ENCODE results near the gene PIP4P1. TPM values are rescaled to one million over a fixed set of nuclear protein-coding genes. Genes with fewer than 3 reads are reported as not detected.

Gene PIP4P1
- total and polyA plus RNA-seq, 2 of the 13 experiments (the other 11 are each of a cell fraction or from before 2014, with no cell fraction given): 33.4 to 47.0 TPM

DNA sequence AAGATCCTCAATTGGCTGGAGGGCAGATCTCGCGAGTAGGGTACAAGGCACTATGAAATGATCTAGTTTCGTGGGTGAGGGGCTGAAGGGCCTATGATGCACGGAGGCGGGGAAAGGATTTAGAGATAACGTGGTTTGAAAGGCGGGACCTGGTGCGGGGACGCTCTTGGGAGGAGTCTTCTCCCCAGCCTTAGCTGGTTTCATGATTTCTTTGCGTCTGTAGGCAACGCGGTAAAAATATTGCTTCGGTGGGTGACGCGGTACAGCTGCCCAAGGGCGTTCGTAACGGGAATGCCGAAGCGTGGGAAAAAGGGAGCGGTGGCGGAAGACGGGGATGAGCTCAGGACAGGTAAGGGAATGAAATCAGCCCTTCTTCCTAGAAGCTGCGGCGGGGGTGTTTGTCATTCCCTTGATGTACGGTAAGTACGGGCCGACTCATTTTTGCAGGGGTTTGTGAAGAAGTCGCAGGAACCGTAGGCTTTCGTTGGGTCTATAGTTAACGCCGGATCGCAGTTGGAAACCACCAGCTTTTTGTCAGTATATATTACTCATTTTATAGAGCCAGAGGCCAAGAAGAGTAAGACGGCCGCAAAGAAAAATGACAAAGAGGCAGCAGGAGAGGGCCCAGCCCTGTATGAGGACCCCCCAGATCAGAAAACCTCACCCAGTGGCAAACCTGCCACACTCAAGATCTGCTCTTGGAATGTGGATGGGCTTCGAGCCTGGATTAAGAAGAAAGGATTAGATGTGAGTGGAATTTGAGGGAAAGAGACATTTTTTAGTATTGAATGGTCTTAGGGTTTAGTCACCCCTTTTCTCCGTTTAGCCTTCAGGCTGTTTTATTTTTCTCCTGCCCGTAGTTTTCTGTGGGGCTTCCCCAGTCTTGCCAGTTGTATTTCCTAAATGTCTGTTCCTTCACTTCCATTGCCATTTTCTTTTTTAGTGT is 5.6 kb downstream of the PIP4P1 start (continued):
- TF ChIP-seq, protein P1, sequence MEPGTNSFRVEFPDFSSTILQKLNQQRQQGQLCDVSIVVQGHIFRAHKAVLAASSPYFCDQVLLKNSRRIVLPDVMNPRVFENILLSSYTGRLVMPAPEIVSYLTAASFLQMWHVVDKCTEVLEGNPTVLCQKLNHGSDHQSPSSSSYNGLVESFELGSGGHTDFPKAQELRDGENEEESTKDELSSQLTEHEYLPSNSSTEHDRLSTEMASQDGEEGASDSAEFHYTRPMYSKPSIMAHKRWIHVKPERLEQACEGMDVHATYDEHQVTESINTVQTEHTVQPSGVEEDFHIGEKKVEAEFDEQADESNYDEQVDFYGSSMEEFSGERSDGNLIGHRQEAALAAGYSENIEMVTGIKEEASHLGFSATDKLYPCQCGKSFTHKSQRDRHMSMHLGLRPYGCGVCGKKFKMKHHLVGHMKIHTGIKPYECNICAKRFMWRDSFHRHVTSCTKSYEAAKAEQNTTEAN (CRISPR knock-in tag; conservative IDR thresholded peaks at IDR 0.05): peak; percentile 5; the same call in 1 of the 2 replicates
- TF ChIP-seq SATB2 (CRISPR knock-in tag; IDR thresholded peaks at IDR 0.05): peak; percentile 68; the same call in 1 of the 2 replicates
- TF ChIP-seq CCDC6 (CRISPR knock-in tag; IDR thresholded peaks at IDR 0.05): no peak
- no peak for TF ChIP-seq RFXANK (CRISPR knock-in tag; IDR thresholded peaks at IDR 0.05)
- 0 out of 2 replicates have a peak, but pooled peaks have one; percentile 2 for TF ChIP-seq KLF12 (CRISPR knock-in tag; IDR thresholded peaks at IDR 0.05; ENCODE audit: borderline replicate concordance)
- TF ChIP-seq ZBTB21 (CRISPR knock-in tag; IDR thresholded peaks at IDR 0.05): no peak
- TF ChIP-seq ZNF10 (CRISPR knock-in tag; IDR thresholded peaks at IDR 0.05; ENCODE audit: borderline replicate concordance, low read depth): 0 out of 2 replicates have a peak, but pooled peaks have one; percentile 79
- TF ChIP-seq, protein P2, sequence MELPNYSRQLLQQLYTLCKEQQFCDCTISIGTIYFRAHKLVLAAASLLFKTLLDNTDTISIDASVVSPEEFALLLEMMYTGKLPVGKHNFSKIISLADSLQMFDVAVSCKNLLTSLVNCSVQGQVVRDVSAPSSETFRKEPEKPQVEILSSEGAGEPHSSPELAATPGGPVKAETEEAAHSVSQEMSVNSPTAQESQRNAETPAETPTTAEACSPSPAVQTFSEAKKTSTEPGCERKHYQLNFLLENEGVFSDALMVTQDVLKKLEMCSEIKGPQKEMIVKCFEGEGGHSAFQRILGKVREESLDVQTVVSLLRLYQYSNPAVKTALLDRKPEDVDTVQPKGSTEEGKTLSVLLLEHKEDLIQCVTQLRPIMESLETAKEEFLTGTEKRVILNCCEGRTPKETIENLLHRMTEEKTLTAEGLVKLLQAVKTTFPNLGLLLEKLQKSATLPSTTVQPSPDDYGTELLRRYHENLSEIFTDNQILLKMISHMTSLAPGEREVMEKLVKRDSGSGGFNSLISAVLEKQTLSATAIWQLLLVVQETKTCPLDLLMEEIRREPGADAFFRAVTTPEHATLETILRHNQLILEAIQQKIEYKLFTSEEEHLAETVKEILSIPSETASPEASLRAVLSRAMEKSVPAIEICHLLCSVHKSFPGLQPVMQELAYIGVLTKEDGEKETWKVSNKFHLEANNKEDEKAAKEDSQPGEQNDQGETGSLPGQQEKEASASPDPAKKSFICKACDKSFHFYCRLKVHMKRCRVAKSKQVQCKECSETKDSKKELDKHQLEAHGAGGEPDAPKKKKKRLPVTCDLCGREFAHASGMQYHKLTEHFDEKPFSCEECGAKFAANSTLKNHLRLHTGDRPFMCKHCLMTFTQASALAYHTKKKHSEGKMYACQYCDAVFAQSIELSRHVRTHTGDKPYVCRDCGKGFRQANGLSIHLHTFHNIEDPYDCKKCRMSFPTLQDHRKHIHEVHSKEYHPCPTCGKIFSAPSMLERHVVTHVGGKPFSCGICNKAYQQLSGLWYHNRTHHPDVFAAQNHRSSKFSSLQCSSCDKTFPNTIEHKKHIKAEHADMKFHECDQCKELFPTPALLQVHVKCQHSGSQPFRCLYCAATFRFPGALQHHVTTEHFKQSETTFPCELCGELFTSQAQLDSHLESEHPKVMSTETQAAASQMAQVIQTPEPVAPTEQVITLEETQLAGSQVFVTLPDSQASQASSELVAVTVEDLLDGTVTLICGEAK (IDR thresholded peaks at IDR 0.05): no peak
- TF ChIP-seq, protein P2 (CRISPR knock-in tag; IDR thresholded peaks at IDR 0.05): 0 out of 2 replicates have a peak, but pooled peaks have one; percentile 31
- peak; percentile 65; the same call in 1 of the 2 replicates for TF ChIP-seq ZNF136 (CRISPR knock-in tag; IDR thresholded peaks at IDR 0.05; ENCODE audit: low read depth)
- 0 out of 2 replicates have a peak, but pooled peaks have one; percentile 40 for TF ChIP-seq PITX1 (CRISPR knock-in tag; IDR thresholded peaks at IDR 0.05)
- TF ChIP-seq SNAI1 (CRISPR knock-in tag; IDR thresholded peaks at IDR 0.05; ENCODE audit: borderline replicate concordance): no peak
- no peak; the same call in 1 of the 2 replicates for TF ChIP-seq ZFY (CRISPR knock-in tag; IDR thresholded peaks at IDR 0.05)
- TF ChIP-seq, protein P3, sequence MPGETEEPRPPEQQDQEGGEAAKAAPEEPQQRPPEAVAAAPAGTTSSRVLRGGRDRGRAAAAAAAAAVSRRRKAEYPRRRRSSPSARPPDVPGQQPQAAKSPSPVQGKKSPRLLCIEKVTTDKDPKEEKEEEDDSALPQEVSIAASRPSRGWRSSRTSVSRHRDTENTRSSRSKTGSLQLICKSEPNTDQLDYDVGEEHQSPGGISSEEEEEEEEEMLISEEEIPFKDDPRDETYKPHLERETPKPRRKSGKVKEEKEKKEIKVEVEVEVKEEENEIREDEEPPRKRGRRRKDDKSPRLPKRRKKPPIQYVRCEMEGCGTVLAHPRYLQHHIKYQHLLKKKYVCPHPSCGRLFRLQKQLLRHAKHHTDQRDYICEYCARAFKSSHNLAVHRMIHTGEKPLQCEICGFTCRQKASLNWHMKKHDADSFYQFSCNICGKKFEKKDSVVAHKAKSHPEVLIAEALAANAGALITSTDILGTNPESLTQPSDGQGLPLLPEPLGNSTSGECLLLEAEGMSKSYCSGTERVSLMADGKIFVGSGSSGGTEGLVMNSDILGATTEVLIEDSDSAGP (CRISPR knock-in tag; IDR thresholded peaks at IDR 0.05; ENCODE audit: borderline replicate concordance): peak; percentile 36
- peak; percentile 50; the same call in 1 of the 2 replicates for TF ChIP-seq KDM2A (CRISPR knock-in tag; IDR thresholded peaks at IDR 0.05; ENCODE audit: borderline replicate concordance, low read depth)
- TF ChIP-seq ZNF180 (CRISPR knock-in tag; IDR thresholded peaks at IDR 0.05; ENCODE audit: borderline replicate concordance, low read depth): no peak
- no peak for TF ChIP-seq BHLHE40 (IDR thresholded peaks at IDR 0.05; ENCODE audit: low read length)
